GM12878 (cell line): ENCODE measurements around the gene ZSWIM3. TPM values are rescaled to one million over a fixed set of nuclear protein-coding genes. Genes with fewer than 3 reads are reported as not detected.
A peak's percentile ranks its signal among the peaks of the same experiment; 100 is the strongest.

Experiments used
- BMI1 ChIP-seq: fragments of 450-650 bp; IDR thresholded peaks from 2 replicates; pipeline ENCODE4 v1.6.1; 2016; ENCODE audit warnings: mild to moderate bottlenecking, moderate library complexity, borderline replicate concordance
- CBX3 ChIP-seq: fragments of 200-600 bp; sonication (generic); IDR thresholded peaks from 2 replicates; pipeline ENCODE4 v1.6.1; 2016; ENCODE audit warnings: low read depth, borderline replicate concordance
- CEBPB ChIP-seq, 2 experiments: fragments of 150-350 bp in 1 of 2; IDR thresholded peaks; 2 replicates each; pipeline ENCODE4 v1.6.1; 2012 to 2014; ENCODE audit warnings: low read depth in 2 of 2, low read length in 2 of 2, borderline replicate concordance in 1 of 2, inconsistent platforms in 1 of 2
- EP300 ChIP-seq, 2 experiments: fragments of 150-350 bp in 1 of 2; IDR thresholded peaks; 2 replicates each; pipeline ENCODE4 v1.6.1; 2011 to 2012; ENCODE audit warnings: low read depth in 2 of 2, low read length in 2 of 2, borderline replicate concordance in 1 of 2, improper control_type of control experiment in 1 of 2, inconsistent platforms in 1 of 2; ENCODE audit not compliant: control insufficient read depth in 1 of 2
- HSF1 ChIP-seq: fragments of 150-350 bp; IDR thresholded peaks from 2 replicates; pipeline ENCODE4 v1.6.1; 2014; ENCODE audit warnings: mild to moderate bottlenecking, low read depth, low read length
- IKZF2 ChIP-seq, 2 experiments: fragments of 450-650 bp; IDR thresholded peaks; 2 replicates each; pipeline ENCODE4 v1.6.1; 2017; ENCODE audit warnings: mild to moderate bottlenecking in 2 of 2, moderate library complexity in 2 of 2
- IRF4 ChIP-seq: IDR thresholded peaks from 2 replicates; pipeline ENCODE4 v1.6.1; 2011; ENCODE audit warnings: low read depth, low read length
- KAT2A ChIP-seq: conservative IDR thresholded peaks from 2 replicates; pipeline ENCODE4 v1.6.1; 2011; ENCODE audit warnings: low read depth, low read length; ENCODE audit not compliant: control insufficient read depth
- MLLT1 ChIP-seq: fragments of 450-650 bp; IDR thresholded peaks from 2 replicates; pipeline ENCODE4 v1.6.1; 2016; ENCODE audit warnings: mild to moderate bottlenecking
- MYB ChIP-seq: fragments of 150-350 bp; IDR thresholded peaks from 2 replicates; pipeline ENCODE4 v1.6.1; 2014; ENCODE audit warnings: mild to moderate bottlenecking, low read depth, low read length, borderline replicate concordance
- MYC ChIP-seq: IDR thresholded peaks from 2 replicates; pipeline ENCODE4 v1.6.1; 2011; ENCODE audit warnings: mild to moderate bottlenecking, low read length, moderate library complexity, inconsistent platforms; ENCODE audit not compliant: insufficient read depth, insufficient replicate concordance, insufficient read length, severe bottlenecking
- NFYA ChIP-seq: IDR thresholded peaks from 2 replicates; pipeline ENCODE4 v1.6.1; 2011; ENCODE audit warnings: low read depth, mild to moderate bottlenecking, low read length, improper control_type of control experiment, borderline replicate concordance
- POLR2AphosphoS2 ChIP-seq: IDR thresholded peaks from 2 replicates; pipeline ENCODE4 v1.6.1; 2011; ENCODE audit warnings: low read depth, mild to moderate bottlenecking, low read length, improper control_type of control experiment, moderate library complexity
- RBBP5 ChIP-seq: fragments of 200-600 bp; sonication (generic); conservative IDR thresholded peaks from 2 replicates; pipeline ENCODE4 v1.6.1; 2016
- RUNX3 ChIP-seq: IDR thresholded peaks from 2 replicates; pipeline ENCODE4 v1.6.1; 2012; ENCODE audit warnings: low read length, inconsistent platforms
- SREBF1 ChIP-seq: IDR thresholded peaks from 2 replicates; pipeline ENCODE4 v1.6.1; 2012; ENCODE audit warnings: mild to moderate bottlenecking, low read length
- ZBTB33 ChIP-seq: fragments of 450-650 bp; IDR thresholded peaks from 2 replicates; pipeline ENCODE4 v1.6.1; 2017; ENCODE audit warnings: mild to moderate bottlenecking
- ZNF384 ChIP-seq: IDR thresholded peaks from 2 replicates; pipeline ENCODE4 v1.6.1; 2012; ENCODE audit warnings: low read depth, mild to moderate bottlenecking, low read length, improper control_type of control experiment, borderline replicate concordance
- ZNF592 ChIP-seq: fragments of 450-650 bp; IDR thresholded peaks from 2 replicates; pipeline ENCODE4 v1.6.1; 2017; ENCODE audit warnings: mild to moderate bottlenecking, moderate library complexity
- ZZZ3 ChIP-seq: IDR thresholded peaks from 2 replicates; pipeline ENCODE4 v1.6.1; 2011; ENCODE audit warnings: low read depth; ENCODE audit not compliant: control insufficient read depth, insufficient read length
- polyA plus RNA-seq, 11 experiments: library from polyadenylated mRNA; depleted of rRNA in 4 of 11; unstranded in 6 of 11; stranded (reverse) in 5 of 11; fragments of >200 nt; fragmentation: Nextera tagmentation in 4 of 11; fragmentation: Illumina TruSeq in 1 of 11; extraction: Ambion mirVana in 4 of 11; extraction: Trizol in 1 of 11; gene quantifications; 1 replicate in 1 of 11; 2 replicates in 10 of 11; pipeline versions ENCODE4 v1.2.1 to v1.2.3, GENCODE V29; 2011 to 2016; ENCODE audit warnings: inconsistent platforms in 2 of 11, missing spikeins in 2 of 11, low read depth in 1 of 11
- total RNA-seq, 4 experiments: library from RNA; depleted of rRNA in 3 of 4; stranded (reverse); fragments of >200 nt in 3 of 4; fragmentation: Illumina TruSeq in 1 of 4; extraction: Trizol in 1 of 4; gene quantifications; 2 replicates each; pipeline versions ENCODE4 v1.2.1 to v1.2.3, GENCODE V29; 2013 to 2021

ZSWIM3 gene
- total and polyA plus RNA-seq, 10 of the 15 experiments (the other 5 are each of a cell fraction or from before 2014, with no cell fraction given), result 1.6 to 5.1 (median 4.2) TPM

GRCh38 chr20:45911486-45912343 lies 54.3 kb downstream of the ZSWIM3 start, which contains the start of gene PLTP (continued):
- TF ChIP-seq MYC, result no peak
- no peak for TF ChIP-seq SREBF1
- no peak for TF ChIP-seq MYB
- no peak for TF ChIP-seq ZZZ3
- TF ChIP-seq NFYA, result no peak
- no peak for TF ChIP-seq RBBP5
- no peak for TF ChIP-seq ZNF384
- TF ChIP-seq RUNX3, result peak; percentile 44
- no peak for TF ChIP-seq CEBPB (IDR thresholded peaks at IDR 0.05; ENCODE audit: borderline replicate concordance in 1 of 2, low read depth in 2 of 2, low read length in 2 of 2)
- 0 out of 4 replicates have a peak, but pooled peaks of 1 of the 2 experiments have one; percentile 6 for TF ChIP-seq IKZF2 (IDR thresholded peaks at IDR 0.05)
- TF ChIP-seq HSF1, result no peak
- TF ChIP-seq MLLT1, result no peak
- TF ChIP-seq BMI1, result peak; percentile 83
- TF ChIP-seq EP300 (IDR thresholded peaks at IDR 0.05; ENCODE audit: borderline replicate concordance in 1 of 2, control insufficient read depth in 1 of 2, low read depth in 2 of 2, low read length in 2 of 2), result no peak
- no peak for TF ChIP-seq ZNF592
- no peak for TF ChIP-seq POLR2AphosphoS2
- TF ChIP-seq IRF4, result no peak
- no peak for TF ChIP-seq CBX3
- no peak for TF ChIP-seq ZBTB33
- TF ChIP-seq KAT2A, result no peak
